Measurements from ENCODE around the gene TOMM22. TPM values are rescaled to one million over a fixed set of nuclear protein-coding genes. Genes with fewer than 3 reads are reported as not detected.

Gene TOMM22
- total and polyA plus RNA-seq, 2 donors (not counting 3 experiments of a cell fraction or from before 2014, with no cell fraction given), result 62.3 to 98.8 TPM

DNA sequence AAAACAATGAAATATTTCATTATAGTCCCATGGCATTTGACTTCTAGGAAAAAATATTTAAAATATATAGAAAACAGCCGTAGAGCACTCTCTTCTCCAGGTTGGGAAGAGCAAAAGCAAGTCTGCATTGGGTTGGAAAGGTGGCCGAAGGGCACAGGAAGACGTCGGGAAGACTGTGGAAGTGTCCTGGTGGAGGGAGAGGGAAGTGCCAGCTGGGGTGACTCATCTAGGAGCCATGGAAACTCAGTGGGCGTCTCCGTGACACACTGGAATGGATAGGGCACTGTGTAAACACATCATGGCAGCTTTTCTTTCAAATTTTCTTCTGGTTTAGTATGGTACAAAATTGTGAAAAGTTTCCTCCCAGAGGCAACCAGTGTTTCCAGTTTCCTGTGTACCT, 36.7 kb downstream of the TOMM22 start:
- Histone ChIP-seq H3K27ac (ENCODE audit: insufficient read depth, low read depth, low read length) (peak overlapping the region; percentile 28), H3K9me1 (replicated peaks; ENCODE audit: control insufficient read depth, extremely low read depth, insufficient read depth, low read length) (no peaks in the 10 kb centered on the region), H2AFZ (ENCODE audit: low read depth, low read length) (no peak overlapping the region), H3K27me3 (ENCODE audit: control insufficient read depth in 2 of 2, insufficient read depth in 2 of 2, low read length in 2 of 2) (no peaks in the 10 kb centered on the region), H3K36me3 (ENCODE audit: control insufficient read depth in 2 of 2, extremely low read depth in 1 of 2, insufficient read depth in 2 of 2, low read length in 2 of 2) (peaks cover 0 to 18% of the 10 kb centered on the region in 2 experiments), H3K4me1 (ENCODE audit: control insufficient read depth, extremely low read depth, insufficient read depth, low read length) (peaks cover 10% of the 10 kb centered on the region), H3K9me3 (replicated peaks; ENCODE audit: control insufficient read depth, insufficient read depth, low read length) (no peaks in the 10 kb centered on the region), H3K4me2 (ENCODE audit: insufficient read depth, low read length) (peak overlapping the region; percentile 31), H3K4me3 (replicated peaks in 1 of 3; ENCODE audit: insufficient read depth in 1 of 3, low read depth in 1 of 3, low read length in 3 of 3) (no peak overlapping the region), H4K20me1 (replicated peaks; ENCODE audit: control insufficient read depth, extremely low read depth, insufficient read depth, low read length) (no peaks in the 10 kb centered on the region), H3K79me2 (ENCODE audit: control insufficient read depth, insufficient read depth, low read length) (peaks cover 23% of the 10 kb centered on the region), H3K9ac (replicated peaks; ENCODE audit: extremely low read depth, insufficient read depth, low read length) (no peak overlapping the region)
- intact Hi-C loops (cut with micrococcal nuclease) (no loop called here), dilution Hi-C loops (cut with MboI; ENCODE audit: extremely low pct_ligation_motif_present, low sequenced_read_pairs) (no loop called here)
- CTCF ChIA-PET, result interaction anchor here (0.9 to 2.0 kb wide), 10 partner anchors 10 to 146 kb away, joined by 3 to 11 read pairs (median 4); partner anchors contain the start of genes GTPBP1 and TOMM22
- peak; percentile 88 for DNase-seq (ENCODE audit: low read depth, low spot score)
- TF ChIP-seq FOS (IDR thresholded peaks at IDR 0.05; ENCODE audit: borderline replicate concordance, insufficient read depth, low read length), result peak; percentile 94
- TF ChIP-seq POLR2AphosphoS5 (IDR thresholded peaks at IDR 0.05; ENCODE audit: insufficient read depth, low read depth, low read length), result no peak
- TF ChIP-seq MYC (IDR thresholded peaks at IDR 0.05; ENCODE audit: low read depth, low read length), result no peak
- peak; percentile 94 for TF ChIP-seq JUN (IDR thresholded peaks at IDR 0.05; ENCODE audit: borderline replicate concordance, insufficient read depth, insufficient read length, low read depth)
- TF ChIP-seq GATA2 (IDR thresholded peaks at IDR 0.05; ENCODE audit: insufficient read depth, insufficient read length, low read depth, low read length), result no peak
- TF ChIP-seq, protein P1, sequence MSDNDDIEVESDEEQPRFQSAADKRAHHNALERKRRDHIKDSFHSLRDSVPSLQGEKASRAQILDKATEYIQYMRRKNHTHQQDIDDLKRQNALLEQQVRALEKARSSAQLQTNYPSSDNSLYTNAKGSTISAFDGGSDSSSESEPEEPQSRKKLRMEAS (IDR thresholded peaks at IDR 0.05; ENCODE audit: insufficient read depth, insufficient read length), result no peak
- TF ChIP-seq, protein P2, sequence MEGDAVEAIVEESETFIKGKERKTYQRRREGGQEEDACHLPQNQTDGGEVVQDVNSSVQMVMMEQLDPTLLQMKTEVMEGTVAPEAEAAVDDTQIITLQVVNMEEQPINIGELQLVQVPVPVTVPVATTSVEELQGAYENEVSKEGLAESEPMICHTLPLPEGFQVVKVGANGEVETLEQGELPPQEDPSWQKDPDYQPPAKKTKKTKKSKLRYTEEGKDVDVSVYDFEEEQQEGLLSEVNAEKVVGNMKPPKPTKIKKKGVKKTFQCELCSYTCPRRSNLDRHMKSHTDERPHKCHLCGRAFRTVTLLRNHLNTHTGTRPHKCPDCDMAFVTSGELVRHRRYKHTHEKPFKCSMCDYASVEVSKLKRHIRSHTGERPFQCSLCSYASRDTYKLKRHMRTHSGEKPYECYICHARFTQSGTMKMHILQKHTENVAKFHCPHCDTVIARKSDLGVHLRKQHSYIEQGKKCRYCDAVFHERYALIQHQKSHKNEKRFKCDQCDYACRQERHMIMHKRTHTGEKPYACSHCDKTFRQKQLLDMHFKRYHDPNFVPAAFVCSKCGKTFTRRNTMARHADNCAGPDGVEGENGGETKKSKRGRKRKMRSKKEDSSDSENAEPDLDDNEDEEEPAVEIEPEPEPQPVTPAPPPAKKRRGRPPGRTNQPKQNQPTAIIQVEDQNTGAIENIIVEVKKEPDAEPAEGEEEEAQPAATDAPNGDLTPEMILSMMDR (IDR thresholded peaks at IDR 0.05; ENCODE audit: extremely low read depth in 1 of 2, insufficient read depth in 1 of 2, low read depth in 1 of 2, low read length in 2 of 2), result peak; percentile 58 to 68
- TF ChIP-seq EZH2 (IDR thresholded peaks at IDR 0.05; ENCODE audit: borderline replicate concordance, low read depth, low read length, severe bottlenecking), result no peak
- no peak for TF ChIP-seq POLR2A (IDR thresholded peaks at IDR 0.05; ENCODE audit: low read depth, low read length)
- BruUV-seq (replicated peaks), result no TSS peak
- peak; percentile 99 for FAIRE-seq
- POLR2A ChIA-PET, result interaction anchor here (0.6 kb wide), 1 partner anchor 17 kb away, joined by 3 read pairs; no protein-coding TSS in a partner anchor

Measured in endothelial cell of umbilical vein (primary cell).